ENCODE results near the gene PPFIA4.
A peak's percentile ranks its signal among the peaks of the same experiment; 100 is the strongest.
"Not testable (repeated sequence)": the region's sequence is repeated elsewhere in the genome, so short reads cannot be mapped to it uniquely, and the experiment has no call there.

Gene PPFIA4

DNA sequence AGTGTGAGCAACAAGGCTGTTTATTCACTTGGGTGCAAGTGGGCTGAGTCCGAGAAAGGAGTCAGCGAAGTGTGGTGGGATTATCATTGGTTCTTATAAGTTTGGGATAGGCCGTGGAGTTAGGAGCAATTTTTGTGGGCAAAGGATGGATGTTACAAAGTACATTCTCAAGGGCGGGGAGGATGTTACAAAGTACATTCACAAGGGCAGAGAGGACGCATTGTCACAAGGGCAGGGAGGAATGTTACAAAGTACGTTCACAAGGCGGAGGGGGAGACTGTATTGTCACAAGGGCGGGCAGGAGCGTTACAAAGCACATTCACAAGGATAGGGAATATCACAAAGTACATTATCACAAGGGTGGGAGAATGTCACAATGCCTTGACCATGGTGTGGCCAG lies 24.3 kb upstream of the PPFIA4 start:
- TF ChIP-seq, protein P1, sequence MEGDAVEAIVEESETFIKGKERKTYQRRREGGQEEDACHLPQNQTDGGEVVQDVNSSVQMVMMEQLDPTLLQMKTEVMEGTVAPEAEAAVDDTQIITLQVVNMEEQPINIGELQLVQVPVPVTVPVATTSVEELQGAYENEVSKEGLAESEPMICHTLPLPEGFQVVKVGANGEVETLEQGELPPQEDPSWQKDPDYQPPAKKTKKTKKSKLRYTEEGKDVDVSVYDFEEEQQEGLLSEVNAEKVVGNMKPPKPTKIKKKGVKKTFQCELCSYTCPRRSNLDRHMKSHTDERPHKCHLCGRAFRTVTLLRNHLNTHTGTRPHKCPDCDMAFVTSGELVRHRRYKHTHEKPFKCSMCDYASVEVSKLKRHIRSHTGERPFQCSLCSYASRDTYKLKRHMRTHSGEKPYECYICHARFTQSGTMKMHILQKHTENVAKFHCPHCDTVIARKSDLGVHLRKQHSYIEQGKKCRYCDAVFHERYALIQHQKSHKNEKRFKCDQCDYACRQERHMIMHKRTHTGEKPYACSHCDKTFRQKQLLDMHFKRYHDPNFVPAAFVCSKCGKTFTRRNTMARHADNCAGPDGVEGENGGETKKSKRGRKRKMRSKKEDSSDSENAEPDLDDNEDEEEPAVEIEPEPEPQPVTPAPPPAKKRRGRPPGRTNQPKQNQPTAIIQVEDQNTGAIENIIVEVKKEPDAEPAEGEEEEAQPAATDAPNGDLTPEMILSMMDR (IDR thresholded peaks at IDR 0.05; ENCODE audit: control insufficient read depth, extremely low read depth, insufficient read depth) = no peak
- H3K4me3 ChIP-seq (ENCODE audit: low read depth, low read length) = no peak overlapping the region
- DNase-seq (ENCODE audit: low read depth) = no peak

DNA sequence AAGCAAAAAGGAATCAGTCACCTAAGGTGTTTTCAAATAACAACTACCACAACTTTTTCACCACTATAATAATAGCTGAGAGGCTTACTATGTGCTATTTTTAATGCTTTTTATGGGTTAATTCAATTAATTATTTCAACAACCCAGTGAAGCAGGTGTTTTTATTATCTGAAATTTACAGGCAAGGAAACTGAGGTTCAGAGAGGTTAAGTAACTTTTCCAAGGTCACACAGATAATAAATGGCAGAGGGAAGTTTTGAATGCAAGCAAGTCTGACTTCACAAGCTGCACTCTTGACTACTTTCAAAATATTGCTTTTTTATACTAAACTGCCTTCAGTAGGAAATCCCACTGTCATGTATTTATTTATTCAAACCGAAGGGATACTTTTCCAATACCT lies 23.3 kb upstream of the PPFIA4 start:
- DNase-seq (ENCODE audit: low read depth) = no peak
- no peak overlapping the region for H3K4me3 ChIP-seq (ENCODE audit: low read depth, low read length)
- TF ChIP-seq, protein P1 (IDR thresholded peaks at IDR 0.05; ENCODE audit: control insufficient read depth, extremely low read depth, insufficient read depth) = no peak

DNA sequence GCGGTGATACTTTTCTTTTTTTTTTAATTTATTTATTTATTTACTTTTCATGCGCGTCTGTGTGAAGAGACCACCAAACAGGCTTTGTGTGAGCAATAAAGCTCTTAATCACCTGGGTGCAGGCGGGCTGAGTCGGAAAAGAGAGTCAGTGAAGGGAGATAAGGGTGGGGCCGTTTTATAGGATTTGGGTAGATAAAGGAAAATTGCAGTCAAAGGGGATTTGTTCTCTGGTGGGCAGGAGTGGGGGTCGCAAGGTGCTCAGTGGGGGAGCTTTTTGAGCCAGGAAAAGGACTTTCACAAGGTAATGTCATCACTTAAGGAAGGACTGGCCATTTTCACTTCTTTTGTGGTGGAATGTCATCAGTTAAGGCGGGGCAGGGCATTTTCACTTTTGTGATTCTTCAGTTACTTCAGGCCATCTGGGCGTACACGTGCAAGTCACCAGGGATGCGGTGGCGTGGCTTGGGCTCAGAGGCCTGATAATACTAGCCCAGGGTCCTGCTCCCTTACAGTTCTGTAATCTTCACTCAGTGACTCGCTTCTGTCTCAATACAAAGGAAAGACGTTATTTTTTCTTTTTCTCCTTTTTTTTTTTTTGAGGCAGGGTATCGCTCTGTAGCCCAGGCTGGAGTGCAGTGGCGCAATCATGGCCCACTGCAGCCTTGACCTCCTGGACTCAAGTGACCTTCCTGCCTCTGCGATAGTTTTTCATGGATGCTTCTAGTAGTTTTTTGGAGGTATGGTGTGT lies 20.7 kb upstream of the PPFIA4 start:
- H3K4me3 ChIP-seq (ENCODE audit: low read depth, low read length) = not testable (repeated sequence)

DNA sequence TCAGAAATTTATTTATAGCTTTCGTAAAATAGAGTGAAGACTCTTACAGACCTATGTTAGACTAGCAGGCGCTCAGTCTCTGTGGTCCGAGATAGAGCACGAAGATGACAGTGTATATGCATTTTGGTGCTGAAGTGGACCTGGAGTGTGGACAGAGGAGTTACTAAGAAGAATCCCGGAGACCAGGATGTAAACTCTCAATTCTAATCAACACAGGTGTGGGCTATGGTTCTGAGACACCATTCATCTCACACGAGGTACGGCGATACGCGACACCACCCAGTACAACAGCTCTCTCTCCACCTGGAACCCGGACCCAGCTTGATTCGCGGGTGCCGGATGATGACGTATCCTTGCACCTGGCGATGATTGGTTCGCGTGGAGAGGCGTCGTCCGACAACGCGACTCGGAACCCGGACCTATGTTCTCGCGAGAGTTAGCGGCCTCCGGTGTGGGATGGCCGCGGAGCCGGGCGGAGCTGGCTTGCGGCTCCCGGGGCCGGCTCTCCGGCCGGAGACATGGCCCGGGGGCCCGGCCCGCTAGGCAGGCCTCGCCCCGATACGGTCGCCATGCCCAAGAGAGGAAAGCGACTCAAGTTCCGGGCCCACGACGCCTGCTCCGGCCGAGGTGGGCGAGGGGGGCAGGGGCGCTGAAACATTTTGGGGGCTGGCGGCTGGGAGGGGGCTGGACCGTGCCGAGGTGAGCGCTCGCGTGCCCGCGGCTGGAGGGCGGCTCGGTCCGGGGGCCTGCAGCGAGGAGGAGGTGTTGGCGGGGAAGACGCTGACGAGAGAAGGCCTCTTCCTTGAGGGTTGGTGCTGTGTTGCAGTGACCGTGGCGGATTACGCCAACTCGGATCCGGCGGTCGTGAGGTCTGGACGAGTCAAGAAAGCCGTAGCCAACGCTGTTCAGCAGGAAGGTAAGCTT lies 19.1 kb upstream of the PPFIA4 start, which contains the start of gene TMEM183A:
TMEM183A (plus strand) TSS at position 427 of the 924 bp plus-strand sequence; CDS start at position 519, 92 bp downstream.
- peak; percentile 95 for DNase-seq (ENCODE audit: low read depth)
- peak within 1 kb of the TSS; percentile 77 for H3K4me3 ChIP-seq (ENCODE audit: low read depth, low read length)
- TF ChIP-seq, protein P1 (IDR thresholded peaks at IDR 0.05; ENCODE audit: control insufficient read depth, extremely low read depth, insufficient read depth) = no peak

More for the DNA sequence above, 20.7 kb upstream of the PPFIA4 start:
- DNase-seq (ENCODE audit: low read depth) = not testable (repeated sequence)

DNA sequence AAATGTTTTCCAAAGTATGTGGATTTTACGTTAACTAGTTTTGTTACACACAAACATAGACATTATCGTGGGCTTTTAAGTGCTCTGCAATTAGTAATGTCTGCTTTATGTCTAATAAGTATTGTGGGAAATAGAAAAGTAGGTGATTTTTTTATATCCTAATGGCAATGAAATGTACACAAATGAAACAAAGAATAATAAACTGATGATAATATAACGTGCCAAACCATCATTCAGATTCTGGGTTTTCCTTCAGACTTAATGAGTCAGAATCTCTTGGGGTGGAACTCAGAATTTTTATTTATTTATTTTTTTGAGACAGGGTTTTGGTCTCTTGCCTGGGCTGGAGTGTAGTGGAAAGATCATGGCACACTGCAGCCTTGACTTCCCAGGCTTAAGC lies 17.1 kb upstream of the PPFIA4 start:
- H3K4me3 ChIP-seq (ENCODE audit: low read depth, low read length) = no peak overlapping the region
- no peak for DNase-seq (ENCODE audit: low read depth)
- TF ChIP-seq, protein P1 (IDR thresholded peaks at IDR 0.05; ENCODE audit: control insufficient read depth, extremely low read depth, insufficient read depth) = no peak

DNA sequence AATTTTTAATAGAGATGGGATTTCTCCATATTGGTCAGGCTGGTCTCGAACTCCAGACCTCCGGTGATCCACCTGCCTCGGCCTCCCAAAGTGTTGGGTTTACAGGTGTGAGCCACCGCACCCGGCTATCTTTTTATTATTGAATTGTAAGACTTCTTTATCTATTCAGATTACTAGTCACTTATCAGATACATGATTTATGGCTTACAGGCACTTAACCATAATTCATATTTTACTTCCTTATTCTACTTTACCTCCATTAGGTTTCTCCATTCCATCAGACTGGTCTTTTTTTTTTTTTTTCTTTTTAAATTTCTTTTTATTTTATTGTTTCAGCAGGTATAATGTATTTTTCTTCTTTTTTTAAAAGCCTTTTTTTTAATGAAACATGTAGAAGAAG lies 14.7 kb upstream of the PPFIA4 start:
- no peak overlapping the region for H3K4me3 ChIP-seq (ENCODE audit: low read depth, low read length)
- no peak for DNase-seq (ENCODE audit: low read depth)
- TF ChIP-seq, protein P1 (IDR thresholded peaks at IDR 0.05; ENCODE audit: control insufficient read depth, extremely low read depth, insufficient read depth) = no peak

DNA sequence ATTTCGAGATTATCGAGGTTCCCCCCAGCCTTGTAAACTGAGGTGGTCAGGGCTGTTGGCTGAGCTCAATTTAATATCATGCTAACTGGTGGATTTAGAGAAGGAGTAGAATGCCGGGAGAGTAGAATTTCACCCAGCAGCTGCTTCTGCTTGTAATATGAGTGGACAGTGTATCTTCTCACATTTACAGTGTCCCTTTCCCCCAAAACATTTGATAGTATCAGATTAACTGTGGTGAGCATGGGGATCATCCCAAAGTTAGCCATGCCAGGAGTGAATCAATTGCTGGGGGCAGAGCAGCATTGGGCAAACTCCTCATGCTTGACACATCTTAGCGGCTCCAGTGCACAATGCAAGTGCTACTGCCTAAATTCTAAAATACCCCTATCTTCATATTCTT lies 9.2 kb upstream of the PPFIA4 start:
- H3K4me3 ChIP-seq (ENCODE audit: low read depth, low read length) = no peak overlapping the region
- DNase-seq (ENCODE audit: low read depth) = no peak
- TF ChIP-seq, protein P1 (IDR thresholded peaks at IDR 0.05; ENCODE audit: control insufficient read depth, extremely low read depth, insufficient read depth) = no peak

All from LNCaP clone FGC (cell line).